WTC11 (cell line): ENCODE measurements around the gene PLXNB1. TPM values are rescaled to one million over a fixed set of nuclear protein-coding genes. Genes with fewer than 3 reads are reported as not detected.
A peak's percentile ranks its signal among the peaks of the same experiment; 100 is the strongest.

Experiments used
- ATAC-seq: fragments of 200-7000 bp; cut with Tn5 transposase; 2 replicates; pipeline ENCODE4 v1.10.0; 2021; ENCODE audit warnings: mild to moderate bottlenecking, moderate library complexity
- CTCF ChIA-PET: fragments of 300-600 bp; sonication (Branson Sonifier 250); formaldehyde crosslinking; loops from one replicate; lab custom pipeline; 2021; ENCODE audit warnings: antibody characterized with exemption; lab: Charles Lee
- POLR2A ChIA-PET: fragments of 350-600 bp; sonication (Branson Sonifier 250); formaldehyde crosslinking; loops from one replicate; lab custom pipeline; 2021; ENCODE audit warnings: antibody characterized with exemption; lab: Charles Lee
- DNase-seq: peaks from one replicate; pipeline ENCODE4 v3.0.0; 2021; ENCODE audit warnings: low spot score
- H3K27ac Mint-ChIP-seq: 2 replicates; pipeline ENCODE4 v1.8.0; 2021; ENCODE audit warnings: mixed read lengths
- H3K27me3 Mint-ChIP-seq: 2 replicates; pipeline ENCODE4 v1.8.0; 2021; ENCODE audit warnings: low read depth, mild to moderate bottlenecking, moderate library complexity, mixed read lengths
- H3K36me3 Mint-ChIP-seq: 2 replicates; pipeline ENCODE4 v1.8.0; 2021; ENCODE audit warnings: mixed read lengths
- H3K4me1 Mint-ChIP-seq: 2 replicates; pipeline ENCODE4 v1.8.0; 2022; ENCODE audit warnings: mixed read lengths
- H3K4me3 Mint-ChIP-seq: 2 replicates; pipeline ENCODE4 v1.8.0; 2021; ENCODE audit warnings: mild to moderate bottlenecking, moderate library complexity, mixed read lengths
- H3K9me3 Mint-ChIP-seq: 2 replicates; pipeline ENCODE4 v1.8.0; 2021; ENCODE audit warnings: mixed read lengths
- ATF1 ChIP-seq: sonication (generic); formaldehyde crosslinking; IDR thresholded peaks from 2 replicates; pipeline ENCODE4 v1.8.1; 2023; ENCODE audit warnings: mild to moderate bottlenecking, moderate library complexity, missing genetic modification reagents
- CBFB ChIP-seq: sonication (generic); formaldehyde crosslinking; IDR thresholded peaks from 2 replicates; pipeline ENCODE4 v1.8.1; 2022; ENCODE audit warnings: mild to moderate bottlenecking, low read depth, missing genetic modification reagents
- CREB1 ChIP-seq: sonication (generic); formaldehyde crosslinking; IDR thresholded peaks from 2 replicates; pipeline ENCODE4 v1.8.0; 2023; ENCODE audit warnings: mild to moderate bottlenecking, missing genetic modification reagents
- ESRRA ChIP-seq: sonication (generic); formaldehyde crosslinking; IDR thresholded peaks from 2 replicates; pipeline ENCODE4 v1.8.1; 2022; ENCODE audit warnings: mild to moderate bottlenecking, missing genetic modification reagents, borderline replicate concordance
- FOXP1 ChIP-seq: sonication (generic); formaldehyde crosslinking; IDR thresholded peaks from 2 replicates; pipeline ENCODE4 v1.8.0; 2022; ENCODE audit warnings: missing genetic modification reagents, mild to moderate bottlenecking, moderate library complexity, borderline replicate concordance
- GRHL2 ChIP-seq: fragments of 250-450 bp; sonication (Bioruptor Pico); IDR thresholded peaks from 2 replicates; pipeline ENCODE4 v1.8.0; 2022; ENCODE audit warnings: mild to moderate bottlenecking, moderate library complexity; ENCODE audit not compliant: insufficient replicate concordance, severe bottlenecking
- JAZF1 ChIP-seq: fragments of 250-450 bp; sonication (Bioruptor Pico); IDR thresholded peaks from 2 replicates; pipeline ENCODE4 v1.9.0; 2021; ENCODE audit warnings: moderate library complexity, mild to moderate bottlenecking, inconsistent platforms
- KAT7 ChIP-seq: sonication (generic); formaldehyde crosslinking; IDR thresholded peaks from 2 replicates; pipeline ENCODE4 v1.8.1; 2023; ENCODE audit warnings: missing genetic modification reagents, mild to moderate bottlenecking, borderline replicate concordance
- MYBL2 ChIP-seq: sonication (generic); formaldehyde crosslinking; IDR thresholded peaks from 2 replicates; pipeline ENCODE4 v1.8.1; 2023; ENCODE audit warnings: mild to moderate bottlenecking, moderate library complexity, missing genetic modification reagents
- NFYB ChIP-seq: sonication (generic); formaldehyde crosslinking; conservative IDR thresholded peaks from 2 replicates; pipeline ENCODE4 v1.8.0; 2022; ENCODE audit warnings: low read depth, missing genetic modification reagents
- NR3C1 ChIP-seq: sonication (generic); formaldehyde crosslinking; conservative IDR thresholded peaks from 2 replicates; pipeline ENCODE4 v1.8.1; 2023; ENCODE audit warnings: low read depth, mild to moderate bottlenecking, missing genetic modification reagents
- OVOL2 ChIP-seq: fragments of 250-450 bp; sonication (Bioruptor Pico); IDR thresholded peaks from 2 replicates; pipeline ENCODE4 v1.9.0; 2021; ENCODE audit warnings: mild to moderate bottlenecking, borderline replicate concordance
- SMAD3 ChIP-seq: sonication (generic); formaldehyde crosslinking; IDR thresholded peaks from 2 replicates; pipeline ENCODE4 v1.8.0; 2022; ENCODE audit warnings: missing genetic modification reagents, mild to moderate bottlenecking, borderline replicate concordance
- SOX15 ChIP-seq: fragments of 250-450 bp; sonication (Bioruptor Pico); IDR thresholded peaks from 2 replicates; pipeline ENCODE4 v1.9.0; 2021; ENCODE audit warnings: mild to moderate bottlenecking
- TCF7 ChIP-seq: sonication (generic); formaldehyde crosslinking; IDR thresholded peaks from 2 replicates; pipeline ENCODE4 v1.8.0; 2022; ENCODE audit warnings: mild to moderate bottlenecking, low read depth, missing genetic modification reagents, moderate library complexity
- TP53 ChIP-seq: sonication (generic); formaldehyde crosslinking; IDR thresholded peaks from 2 replicates; pipeline ENCODE4 v1.8.1; 2023; ENCODE audit warnings: mild to moderate bottlenecking, missing genetic modification reagents
- ZBTB21 ChIP-seq: sonication (generic); formaldehyde crosslinking; IDR thresholded peaks from 2 replicates; pipeline ENCODE4 v1.8.1; 2023; ENCODE audit warnings: mild to moderate bottlenecking, missing genetic modification reagents, borderline replicate concordance
- ZNF219 ChIP-seq: sonication (generic); formaldehyde crosslinking; IDR thresholded peaks from 2 replicates; pipeline ENCODE4 v1.8.0; 2023; ENCODE audit warnings: missing genetic modification reagents, mild to moderate bottlenecking, borderline replicate concordance
- ZNF232 ChIP-seq: sonication (generic); formaldehyde crosslinking; IDR thresholded peaks from 2 replicates; pipeline ENCODE4 v1.8.0; 2022; ENCODE audit warnings: mild to moderate bottlenecking, missing genetic modification reagents
- ZNF263 ChIP-seq: sonication (generic); formaldehyde crosslinking; IDR thresholded peaks from 2 replicates; pipeline ENCODE4 v1.8.1; 2022; ENCODE audit warnings: low read depth, mild to moderate bottlenecking, moderate library complexity, missing genetic modification reagents
- ZNF671 ChIP-seq: fragments of 250-450 bp; sonication (Bioruptor Pico); IDR thresholded peaks from 2 replicates; pipeline ENCODE4 v1.8.0; 2021; ENCODE audit warnings: mild to moderate bottlenecking
- total RNA-seq: library from RNA; stranded (reverse); gene quantifications from 3 replicates; pipeline ENCODE4 v1.2.3, GENCODE V29; 2021
- TF ChIP-seq, protein P1 (sequence below): sonication (generic); formaldehyde crosslinking; IDR thresholded peaks from 2 replicates; pipeline ENCODE4 v1.8.1; 2023; ENCODE audit warnings: mild to moderate bottlenecking, moderate library complexity, missing genetic modification reagents
- TF ChIP-seq, protein P2 (sequence below): sonication (generic); formaldehyde crosslinking; IDR thresholded peaks from 2 replicates; pipeline ENCODE4 v1.8.1; 2022; ENCODE audit warnings: mild to moderate bottlenecking, moderate library complexity, missing genetic modification reagents
- TF ChIP-seq, protein P3 (sequence below): sonication (generic); formaldehyde crosslinking; IDR thresholded peaks from 2 replicates; pipeline ENCODE4 v1.8.1; 2023; ENCODE audit warnings: mild to moderate bottlenecking, missing genetic modification reagents
- TF ChIP-seq, protein P4 (sequence below): fragments of 250-450 bp; sonication (Bioruptor Pico); IDR thresholded peaks from 2 replicates; pipeline ENCODE4 v2.1.2; 2022; ENCODE audit warnings: mild to moderate bottlenecking, moderate library complexity
- TF ChIP-seq, protein P5 (sequence below): sonication (generic); formaldehyde crosslinking; IDR thresholded peaks from 2 replicates; pipeline ENCODE4 v1.8.0; 2022; ENCODE audit warnings: mild to moderate bottlenecking, missing genetic modification reagents
- TF ChIP-seq, protein P6 (sequence below): sonication (generic); formaldehyde crosslinking; IDR thresholded peaks from 2 replicates; pipeline ENCODE4 v1.8.1; 2022; ENCODE audit warnings: low read depth, mild to moderate bottlenecking, moderate library complexity, missing genetic modification reagents, borderline replicate concordance

Gene PLXNB1
- total RNA-seq, 1 experiment from 2014 or later: 143 TPM

DNA sequence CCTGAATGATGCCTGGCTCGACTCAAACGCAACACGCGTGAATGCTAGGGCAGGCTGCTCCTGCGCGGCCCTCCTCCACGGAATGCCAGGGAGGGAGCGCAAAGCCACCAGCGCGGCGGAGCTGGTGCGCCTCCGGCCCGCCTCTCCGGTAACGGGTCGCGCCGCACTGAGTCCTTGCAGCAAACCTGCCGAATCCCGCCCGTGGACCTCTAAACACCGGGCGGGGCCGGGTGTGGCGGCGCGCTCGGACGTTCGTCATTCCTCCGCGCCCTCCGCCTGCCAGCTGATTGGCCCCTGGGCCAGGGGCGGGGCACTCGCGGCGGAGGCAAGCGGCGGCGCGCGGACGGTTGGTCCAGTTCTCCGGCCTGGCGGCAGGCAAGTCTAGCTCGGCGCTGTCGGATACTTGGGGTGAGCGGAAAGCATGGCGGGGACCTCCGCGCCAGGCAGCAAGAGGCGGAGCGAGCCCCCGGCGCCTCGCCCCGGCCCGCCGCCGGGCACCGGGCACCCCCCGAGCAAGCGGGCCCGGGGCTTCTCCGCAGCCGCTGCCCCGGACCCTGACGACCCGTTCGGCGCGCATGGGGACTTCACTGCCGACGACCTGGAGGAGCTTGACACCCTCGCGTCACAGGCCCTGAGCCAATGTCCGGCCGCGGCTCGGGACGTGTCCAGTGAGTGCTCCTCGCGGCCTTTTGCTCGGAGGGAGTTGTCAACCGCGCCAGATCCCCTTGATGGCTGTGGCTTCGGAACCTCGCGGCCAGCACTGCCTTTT lies 16.7 kb upstream of the PLXNB1 start, which contains the start of gene ATRIP:
TSS of gene ATRIP (plus strand) at position 313 of the 769 bp plus-strand sequence. CDS start at position 422, 109 bp downstream.
- CTCF ChIA-PET: interaction anchor here (0.8 to 4.5 kb wide), 11 partner anchors 11 to 189 kb away, joined by 3 to 121 read pairs (median 9); partner anchors contain the start of genes PFKFB4 and SLC26A6
- Mint-ChIP-seq H3K36me3 (peaks cover 28% of the 10 kb centered on the region), H3K4me3 (peak within 1 kb of the TSS; percentile 94), H3K9me3 (no peaks in the 10 kb centered on the region), H3K27me3 (no peaks in the 10 kb centered on the region), H3K4me1 (peaks cover 26% of the 10 kb centered on the region), H3K27ac (peak within 1 kb of the TSS; percentile 89)
- POLR2A ChIA-PET: interaction anchor here (0.6 to 1.8 kb wide), 15 partner anchors 11 to 263 kb away, joined by 3 to 11 read pairs (median 6); partner anchors contain the start of genes CDC25A and SHISA5
- DNase-seq (peak; percentile 93), ATAC-seq (peak; percentile 92)
- TF ChIP-seq ZNF232 (CRISPR knock-in tag): peak; percentile 88
- peak; percentile 91 for TF ChIP-seq NFYB
- TF ChIP-seq FOXP1 (CRISPR knock-in tag): peak; percentile 81; the same call in 1 of the 2 replicates
- no peak for TF ChIP-seq SOX15 (CRISPR knock-in tag)
- TF ChIP-seq OVOL2: no peak
- TF ChIP-seq ZNF219 (CRISPR knock-in tag): no peak
- TF ChIP-seq, protein P1, sequence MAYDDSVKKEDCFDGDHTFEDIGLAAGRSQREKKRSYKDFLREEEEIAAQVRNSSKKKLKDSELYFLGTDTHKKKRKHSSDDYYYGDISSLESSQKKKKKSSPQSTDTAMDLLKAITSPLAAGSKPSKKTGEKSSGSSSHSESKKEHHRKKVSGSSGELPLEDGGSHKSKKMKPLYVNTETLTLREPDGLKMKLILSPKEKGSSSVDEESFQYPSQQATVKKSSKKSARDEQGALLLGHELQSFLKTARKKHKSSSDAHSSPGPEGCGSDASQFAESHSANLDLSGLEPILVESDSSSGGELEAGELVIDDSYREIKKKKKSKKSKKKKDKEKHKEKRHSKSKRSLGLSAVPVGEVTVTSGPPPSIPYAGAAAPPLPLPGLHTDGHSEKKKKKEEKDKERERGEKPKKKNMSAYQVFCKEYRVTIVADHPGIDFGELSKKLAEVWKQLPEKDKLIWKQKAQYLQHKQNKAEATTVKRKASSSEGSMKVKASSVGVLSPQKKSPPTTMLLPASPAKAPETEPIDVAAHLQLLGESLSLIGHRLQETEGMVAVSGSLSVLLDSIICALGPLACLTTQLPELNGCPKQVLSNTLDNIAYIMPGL (CRISPR knock-in tag): peak; percentile 92; the same call in 1 of the 2 replicates
- no peak; the same call in 1 of the 2 replicates for TF ChIP-seq SMAD3 (CRISPR knock-in tag)
- no peak for TF ChIP-seq GRHL2 (CRISPR knock-in tag)
- no peak for TF ChIP-seq ZNF671 (CRISPR knock-in tag)
- TF ChIP-seq NR3C1: no peak
- TF ChIP-seq ZBTB21: peak; percentile 36
- 0 out of 2 replicates have a peak, but pooled peaks have one; percentile 23 for TF ChIP-seq TCF7 (CRISPR knock-in tag)
- TF ChIP-seq, protein P2, sequence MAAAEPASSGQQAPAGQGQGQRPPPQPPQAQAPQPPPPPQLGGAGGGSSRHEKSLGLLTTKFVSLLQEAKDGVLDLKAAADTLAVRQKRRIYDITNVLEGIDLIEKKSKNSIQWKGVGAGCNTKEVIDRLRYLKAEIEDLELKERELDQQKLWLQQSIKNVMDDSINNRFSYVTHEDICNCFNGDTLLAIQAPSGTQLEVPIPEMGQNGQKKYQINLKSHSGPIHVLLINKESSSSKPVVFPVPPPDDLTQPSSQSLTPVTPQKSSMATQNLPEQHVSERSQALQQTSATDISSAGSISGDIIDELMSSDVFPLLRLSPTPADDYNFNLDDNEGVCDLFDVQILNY (CRISPR knock-in tag): peak; percentile 94
- no peak for TF ChIP-seq JAZF1 (CRISPR knock-in tag)
- TF ChIP-seq, protein P3, sequence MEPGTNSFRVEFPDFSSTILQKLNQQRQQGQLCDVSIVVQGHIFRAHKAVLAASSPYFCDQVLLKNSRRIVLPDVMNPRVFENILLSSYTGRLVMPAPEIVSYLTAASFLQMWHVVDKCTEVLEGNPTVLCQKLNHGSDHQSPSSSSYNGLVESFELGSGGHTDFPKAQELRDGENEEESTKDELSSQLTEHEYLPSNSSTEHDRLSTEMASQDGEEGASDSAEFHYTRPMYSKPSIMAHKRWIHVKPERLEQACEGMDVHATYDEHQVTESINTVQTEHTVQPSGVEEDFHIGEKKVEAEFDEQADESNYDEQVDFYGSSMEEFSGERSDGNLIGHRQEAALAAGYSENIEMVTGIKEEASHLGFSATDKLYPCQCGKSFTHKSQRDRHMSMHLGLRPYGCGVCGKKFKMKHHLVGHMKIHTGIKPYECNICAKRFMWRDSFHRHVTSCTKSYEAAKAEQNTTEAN (CRISPR knock-in tag): peak; percentile 73; the same call in 1 of the 2 replicates
- TF ChIP-seq, protein P4, sequence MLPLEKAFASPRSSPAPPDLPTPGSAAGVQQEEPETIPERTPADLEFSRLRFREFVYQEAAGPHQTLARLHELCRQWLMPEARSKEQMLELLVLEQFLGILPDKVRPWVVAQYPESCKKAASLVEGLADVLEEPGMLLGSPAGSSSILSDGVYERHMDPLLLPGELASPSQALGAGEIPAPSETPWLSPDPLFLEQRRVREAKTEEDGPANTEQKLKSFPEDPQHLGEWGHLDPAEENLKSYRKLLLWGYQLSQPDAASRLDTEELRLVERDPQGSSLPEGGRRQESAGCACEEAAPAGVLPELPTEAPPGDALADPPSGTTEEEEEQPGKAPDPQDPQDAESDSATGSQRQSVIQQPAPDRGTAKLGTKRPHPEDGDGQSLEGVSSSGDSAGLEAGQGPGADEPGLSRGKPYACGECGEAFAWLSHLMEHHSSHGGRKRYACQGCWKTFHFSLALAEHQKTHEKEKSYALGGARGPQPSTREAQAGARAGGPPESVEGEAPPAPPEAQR (CRISPR knock-in tag): no peak
- 0 out of 2 replicates have a peak, but pooled peaks have one; percentile 88 for TF ChIP-seq KAT7 (CRISPR knock-in tag)
- peak; percentile 91; the same call in 1 of the 2 replicates for TF ChIP-seq ESRRA (CRISPR knock-in tag)
- TF ChIP-seq TP53: 0 out of 2 replicates have a peak, but pooled peaks have one; percentile 75
- 0 out of 2 replicates have a peak, but pooled peaks have one; percentile 82 for TF ChIP-seq ATF1 (CRISPR knock-in tag)
- TF ChIP-seq, protein P5, sequence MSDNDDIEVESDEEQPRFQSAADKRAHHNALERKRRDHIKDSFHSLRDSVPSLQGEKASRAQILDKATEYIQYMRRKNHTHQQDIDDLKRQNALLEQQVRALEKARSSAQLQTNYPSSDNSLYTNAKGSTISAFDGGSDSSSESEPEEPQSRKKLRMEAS: peak; percentile 86
- peak; percentile 93 for TF ChIP-seq MYBL2 (CRISPR knock-in tag)
- no peak for TF ChIP-seq CBFB (CRISPR knock-in tag)
- peak; percentile 83 for TF ChIP-seq CREB1 (CRISPR knock-in tag)
- peak; percentile 69 for TF ChIP-seq ZNF263 (CRISPR knock-in tag)
- TF ChIP-seq, protein P6, sequence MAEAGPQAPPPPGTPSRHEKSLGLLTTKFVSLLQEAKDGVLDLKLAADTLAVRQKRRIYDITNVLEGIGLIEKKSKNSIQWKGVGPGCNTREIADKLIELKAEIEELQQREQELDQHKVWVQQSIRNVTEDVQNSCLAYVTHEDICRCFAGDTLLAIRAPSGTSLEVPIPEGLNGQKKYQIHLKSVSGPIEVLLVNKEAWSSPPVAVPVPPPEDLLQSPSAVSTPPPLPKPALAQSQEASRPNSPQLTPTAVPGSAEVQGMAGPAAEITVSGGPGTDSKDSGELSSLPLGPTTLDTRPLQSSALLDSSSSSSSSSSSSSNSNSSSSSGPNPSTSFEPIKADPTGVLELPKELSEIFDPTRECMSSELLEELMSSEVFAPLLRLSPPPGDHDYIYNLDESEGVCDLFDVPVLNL (CRISPR knock-in tag): peak; percentile 91
